ENCODE results near the gene LIMCH1.
"Not testable (repeated sequence)": the region's sequence is repeated elsewhere in the genome, so short reads cannot be mapped to it uniquely, and the experiment has no call there.

LIMCH1 gene

DNA sequence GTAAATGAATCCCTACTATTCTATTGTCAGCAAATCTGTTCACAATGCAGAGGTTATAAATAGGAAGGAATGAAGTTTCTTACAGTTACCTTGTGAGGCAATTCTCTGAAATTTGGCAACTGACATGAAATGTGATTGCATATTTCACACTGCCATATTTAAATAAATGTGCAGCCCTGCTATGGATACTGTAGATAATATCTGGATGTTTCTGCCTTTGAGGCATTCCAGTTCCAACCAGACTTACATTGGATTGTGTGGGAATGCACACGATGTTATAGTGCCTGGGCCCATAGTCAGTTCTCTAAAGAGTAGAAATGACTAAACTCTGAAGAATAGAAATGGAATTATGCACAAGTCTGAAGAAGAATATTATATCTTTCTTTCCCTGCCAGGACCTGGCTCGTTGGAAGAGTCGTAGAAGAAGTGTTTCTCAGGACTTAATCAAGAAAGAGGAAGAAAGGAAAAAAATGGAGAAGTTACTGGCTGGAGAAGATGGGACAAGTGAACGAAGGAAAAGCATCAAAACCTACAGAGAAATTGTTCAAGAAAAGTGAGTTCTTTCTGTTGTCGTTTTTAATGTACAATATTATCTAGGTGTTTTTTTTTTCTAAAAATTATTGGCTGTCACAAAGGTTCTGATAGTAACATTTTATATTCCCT, 107.9 kb downstream of the LIMCH1 start:
- DNase-seq = no peak

DNA sequence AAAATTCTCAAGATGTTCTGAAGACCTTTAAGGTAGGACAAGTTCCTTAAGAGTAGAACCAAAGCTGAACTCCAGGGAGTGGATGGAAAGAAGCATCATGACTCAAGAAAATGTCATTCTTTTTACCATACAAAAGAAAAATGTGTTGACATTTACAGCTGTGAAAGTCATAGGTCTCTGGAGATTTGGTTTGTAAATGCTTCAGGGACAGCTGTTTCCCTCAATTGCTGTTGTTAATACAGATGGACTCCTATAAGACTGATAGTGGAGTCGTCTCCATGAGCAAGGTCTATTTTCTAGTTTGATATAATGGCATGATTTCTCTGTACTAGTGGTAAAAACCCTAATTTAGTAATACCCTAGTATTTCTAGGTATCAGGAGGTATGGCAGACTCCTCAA, 108.9 kb downstream of the LIMCH1 start:
- no peak for DNase-seq

DNA sequence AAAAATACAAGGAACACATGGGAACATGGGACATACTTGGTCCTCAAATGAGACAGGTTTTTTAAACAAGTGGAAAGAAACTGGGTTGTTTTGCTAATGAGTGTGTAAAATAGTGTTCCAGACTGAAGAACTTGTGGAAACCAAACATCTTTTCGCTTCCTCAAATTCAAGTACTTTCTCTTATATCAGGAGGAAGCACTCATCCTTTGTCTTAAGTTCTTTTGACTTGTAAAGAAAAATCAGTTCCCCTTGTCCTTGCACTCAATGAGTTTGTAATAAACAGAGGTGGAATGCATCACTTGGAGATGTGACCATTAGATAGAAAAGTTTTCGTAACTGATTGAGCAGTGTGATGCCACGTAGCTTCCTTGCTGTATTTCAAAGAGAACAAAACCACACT, 109.4 kb downstream of the LIMCH1 start:
- no peak for DNase-seq

DNA sequence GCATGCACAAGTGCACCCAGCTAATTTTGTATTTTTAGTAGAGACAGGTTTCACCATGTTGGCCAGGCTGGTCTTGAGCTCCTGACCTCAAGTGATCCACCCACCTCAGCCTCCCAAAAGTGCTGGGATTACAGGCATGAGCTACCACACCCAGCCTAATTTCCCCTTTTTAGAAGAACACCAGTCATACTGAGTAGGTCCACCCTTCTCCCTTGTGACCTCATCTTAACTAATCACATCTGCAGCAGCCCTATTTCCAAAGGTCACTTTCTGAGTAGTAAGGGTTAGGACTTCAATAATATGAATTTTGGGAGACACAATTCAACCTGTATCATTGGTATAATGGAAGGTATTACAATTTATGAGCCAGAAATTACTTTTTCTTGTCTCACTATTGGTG, 113.2 kb downstream of the LIMCH1 start:
- DNase-seq = not testable (repeated sequence)

DNA sequence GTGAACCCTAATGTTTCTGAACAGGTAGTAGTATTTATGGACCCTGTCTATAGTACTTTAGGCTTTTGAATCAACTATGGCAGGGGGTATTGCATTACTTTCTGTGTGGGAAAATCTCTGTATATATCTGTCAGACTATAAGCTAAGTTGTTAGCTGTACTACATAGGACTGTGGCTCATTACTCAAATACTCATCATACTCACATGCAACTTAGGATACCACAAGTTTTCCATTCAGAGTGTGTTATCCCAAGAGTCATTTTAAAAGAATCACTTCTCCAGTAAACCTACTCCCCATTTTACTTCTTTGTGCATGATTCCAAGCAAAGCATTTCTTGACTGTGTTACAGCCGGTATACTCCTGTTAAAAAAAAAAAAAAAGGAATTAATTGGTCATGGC, 115.0 kb downstream of the LIMCH1 start:
- no peak for DNase-seq

DNA sequence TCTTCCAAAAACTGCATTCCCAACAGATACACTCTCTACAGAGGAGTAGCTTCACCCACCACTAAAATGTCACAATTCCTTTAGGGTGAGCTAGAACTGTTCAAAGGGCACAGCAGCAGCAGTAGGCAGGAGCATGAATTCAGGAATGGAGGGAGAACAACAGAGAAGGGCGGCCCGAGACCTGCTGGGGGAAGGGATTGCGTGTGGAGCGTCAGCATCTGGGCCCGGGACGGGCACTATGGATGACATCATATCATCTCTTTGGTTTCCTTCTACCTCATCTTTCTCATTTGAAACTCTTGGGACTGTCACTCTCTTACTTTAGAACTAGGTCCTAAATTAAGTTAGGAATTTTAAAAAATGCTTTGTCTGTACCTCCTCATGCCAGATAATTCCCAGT, 115.6 kb downstream of the LIMCH1 start:
- no peak for DNase-seq

DNA sequence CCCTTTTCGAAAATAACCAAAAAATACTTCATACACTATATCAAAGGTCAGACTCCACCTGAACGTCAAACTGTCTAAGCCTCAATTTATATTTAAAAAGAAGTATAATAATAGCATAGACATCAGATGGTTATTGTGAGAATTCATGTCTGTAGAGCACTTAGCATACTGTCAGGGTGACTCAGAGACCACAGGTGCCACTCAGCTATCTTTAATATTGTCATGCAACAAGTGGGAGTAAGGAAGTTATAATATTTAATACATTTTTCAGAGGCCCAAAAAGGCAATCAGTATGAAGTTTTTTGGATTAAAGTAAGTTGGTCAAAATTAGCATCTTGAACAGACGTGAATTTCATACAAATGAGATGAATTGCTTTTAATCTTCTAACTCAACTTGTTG, 117.2 kb downstream of the LIMCH1 start:
- no peak for DNase-seq

DNA sequence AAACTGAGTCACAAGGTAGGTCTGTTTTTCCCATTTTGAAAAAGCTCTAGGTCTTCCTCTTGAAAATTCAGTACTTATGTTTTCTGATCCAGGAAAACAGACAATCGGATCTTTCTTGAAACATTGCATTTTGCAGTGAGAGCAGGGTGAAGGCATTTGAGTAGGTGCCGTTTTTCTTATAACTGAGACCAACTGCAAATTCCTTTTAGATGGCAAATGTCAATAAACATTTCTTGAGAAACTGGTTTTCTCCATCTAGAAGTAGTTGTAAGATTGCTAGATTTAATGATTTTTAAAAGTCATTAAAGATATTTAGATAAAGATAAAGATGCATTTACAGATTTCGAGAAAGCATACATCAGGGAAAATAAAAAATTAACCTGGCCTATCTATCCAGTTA, 118.1 kb downstream of the LIMCH1 start:
- no peak for DNase-seq

DNA sequence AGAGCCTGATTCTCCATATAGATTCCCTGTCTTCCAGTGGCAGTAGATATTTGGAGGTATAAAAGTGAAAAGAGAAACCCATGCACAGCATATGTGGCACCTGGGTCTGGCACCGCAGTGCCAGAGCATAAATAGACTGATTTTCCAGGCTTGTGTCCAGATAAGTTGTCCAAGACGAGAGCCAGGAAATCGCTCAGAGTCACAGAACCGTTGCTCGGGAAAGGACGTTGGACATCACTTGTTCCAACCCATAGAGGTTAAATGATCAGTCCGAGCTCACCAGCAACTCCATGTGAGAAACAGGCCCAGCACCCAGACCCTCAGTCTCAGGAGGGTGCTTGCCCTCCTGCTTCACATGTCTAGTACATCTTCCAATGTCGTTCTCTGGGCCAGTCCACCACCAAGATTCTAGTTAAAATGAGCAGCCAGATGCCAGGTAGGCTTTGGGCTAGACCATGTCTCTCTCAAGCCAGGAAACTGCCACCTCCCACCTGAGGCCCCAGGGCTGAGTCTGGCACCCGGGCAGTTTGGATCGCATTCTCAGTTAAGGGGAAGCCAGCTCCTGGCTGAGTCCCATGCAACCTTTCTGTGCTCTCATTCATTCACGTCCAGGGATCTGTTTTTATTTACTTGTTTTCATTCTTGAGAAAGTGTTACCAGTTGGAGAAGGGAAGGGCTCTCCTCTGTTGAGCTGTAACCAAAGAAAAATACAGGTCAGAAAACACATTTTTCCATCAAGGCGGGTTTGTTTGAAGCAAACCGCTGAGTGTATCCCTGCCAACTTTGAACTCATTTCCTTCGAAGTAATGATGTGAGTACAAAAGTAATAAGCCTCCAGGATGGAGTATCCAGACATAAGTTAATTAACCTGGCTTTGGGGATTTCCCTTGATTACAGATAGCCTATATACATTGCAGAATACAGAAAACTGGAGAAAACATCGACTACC, 118.9 kb downstream of the LIMCH1 start:
- no peak for DNase-seq

DNA sequence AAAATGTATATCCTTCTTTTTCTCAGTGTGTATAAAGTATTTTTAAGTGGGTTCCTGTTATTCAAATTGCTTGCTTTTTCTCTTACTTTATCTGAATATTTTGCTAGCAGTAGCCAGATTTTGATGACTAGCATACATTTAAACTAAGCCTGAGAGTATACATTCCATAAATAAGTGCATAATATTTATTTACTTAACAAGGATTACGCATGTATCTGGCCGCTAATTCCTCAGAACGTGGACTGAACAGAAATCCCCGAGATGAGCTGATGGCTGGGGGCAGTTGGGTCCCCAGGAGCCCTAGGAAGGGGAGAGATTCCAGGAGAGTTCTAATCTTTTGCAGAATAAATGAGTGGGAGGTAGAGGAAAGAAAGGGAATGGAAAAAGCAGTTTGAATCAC, 119.6 kb downstream of the LIMCH1 start:
- no peak for DNase-seq

- DNase-seq = no peak
Measured at GRCh38 chr4:41658163-41658562, 120.2 kb downstream of the LIMCH1 start.

DNA sequence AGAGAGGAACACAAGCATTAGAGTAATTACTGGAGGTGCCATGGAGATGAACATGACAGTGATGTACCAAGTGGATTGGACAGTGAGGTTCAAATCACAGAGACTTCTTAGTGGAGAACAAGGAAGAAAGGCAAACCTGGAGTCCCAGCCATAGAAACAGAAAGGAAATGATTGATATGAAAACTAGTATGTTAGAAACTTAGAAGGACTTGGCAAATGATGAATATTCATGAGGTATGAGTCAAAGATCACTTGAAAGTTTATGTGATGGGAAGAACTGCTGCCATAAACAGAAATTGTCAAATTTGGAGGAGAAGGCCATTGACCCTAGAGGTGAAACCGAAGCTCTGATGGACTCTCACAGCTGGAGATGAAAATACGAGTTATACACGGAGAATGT, 122.4 kb downstream of the LIMCH1 start:
- no peak for DNase-seq

- DNase-seq = peak; percentile 14 to 25
Measured at GRCh38 chr4:41661442-41662076, 123.6 kb downstream of the LIMCH1 start.

DNA sequence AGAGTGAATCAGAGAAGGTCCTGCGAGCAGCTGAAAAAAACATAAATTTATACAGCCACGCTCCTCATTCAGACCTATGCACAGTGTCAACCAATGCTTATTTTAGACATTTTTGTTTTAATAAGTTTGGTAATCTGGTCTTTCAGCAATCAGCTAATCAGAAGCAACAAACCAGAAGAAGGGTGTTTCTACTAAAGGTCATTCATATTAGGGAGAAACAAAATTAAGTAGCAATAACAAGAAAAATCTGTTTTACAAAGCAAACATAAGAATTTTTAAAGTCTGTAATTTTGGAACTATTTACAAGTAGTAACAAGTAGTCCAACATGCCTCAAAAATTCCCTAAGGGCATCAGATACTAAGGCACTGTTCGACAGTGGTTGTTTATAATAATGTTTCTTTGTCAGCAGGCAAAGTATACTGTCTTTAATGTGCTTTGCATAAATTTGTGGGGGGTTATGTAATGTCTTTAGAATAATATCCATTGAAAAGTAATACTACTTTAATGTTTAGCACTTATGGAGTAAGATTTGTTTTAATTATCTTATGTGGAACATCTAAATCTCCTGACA, 127.8 kb downstream of the LIMCH1 start:
- no peak for DNase-seq

DNA sequence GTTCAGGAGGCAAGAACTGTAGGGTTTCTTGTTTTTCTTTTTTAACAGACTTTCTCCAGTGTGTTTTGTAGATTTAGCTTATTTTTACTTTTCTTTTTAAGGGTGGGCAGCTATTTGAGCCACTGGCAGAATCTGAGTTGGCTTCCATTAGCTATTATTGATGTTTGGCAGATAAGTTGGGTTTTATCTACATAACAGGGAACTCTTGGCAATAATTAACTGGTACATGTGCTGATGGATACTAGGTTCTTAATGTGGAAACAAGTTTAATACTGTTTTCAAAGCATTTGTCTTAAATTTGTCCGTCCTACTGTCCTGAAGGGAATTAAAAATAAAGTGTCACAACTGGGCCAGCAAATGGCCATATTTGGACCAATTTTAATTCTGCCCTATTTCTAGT, 130.1 kb downstream of the LIMCH1 start:
- no peak for DNase-seq

DNA sequence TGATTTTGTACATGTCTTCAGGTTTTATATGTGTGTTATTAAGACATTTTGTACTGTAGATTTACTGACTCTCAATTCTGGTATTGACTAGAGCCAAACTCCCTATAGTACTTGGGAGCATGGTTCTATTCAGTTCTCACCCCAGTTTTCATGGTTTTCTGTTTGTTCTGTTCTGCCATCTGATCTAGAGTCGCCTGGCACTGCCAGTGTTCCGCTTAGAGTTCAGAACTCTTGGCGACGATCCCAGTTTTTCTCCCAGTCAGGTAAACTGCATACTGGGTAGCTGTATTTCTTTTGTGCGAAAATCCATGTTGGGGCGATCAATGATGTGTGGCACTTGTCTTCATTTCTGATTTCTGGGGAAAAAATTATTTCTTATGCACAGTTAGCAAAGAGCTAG, 132.6 kb downstream of the LIMCH1 start:
- no peak for DNase-seq

DNA sequence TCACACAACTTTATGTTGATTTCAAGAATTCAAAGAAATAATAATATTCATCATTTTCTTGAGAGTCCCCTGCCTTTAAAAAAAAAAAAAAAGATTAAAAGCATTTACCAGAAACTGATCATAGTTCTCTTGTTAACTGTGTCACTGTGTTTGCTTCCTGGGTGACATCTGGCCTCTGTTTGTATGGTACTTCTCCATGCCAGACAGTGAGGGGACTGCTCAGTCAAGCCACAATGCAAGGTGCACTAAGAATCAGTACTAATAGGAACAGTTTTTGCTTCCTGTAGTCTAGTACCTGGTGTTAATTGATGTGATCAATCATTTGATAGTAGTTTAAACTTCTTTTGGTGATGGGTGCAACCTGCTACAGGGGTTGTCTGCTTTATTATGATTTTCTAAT, 133.0 kb downstream of the LIMCH1 start:
- no peak for DNase-seq

GRCh38 chr4:41678086-41678816, 140.3 kb downstream of the LIMCH1 start:
- no peak for DNase-seq

DNA sequence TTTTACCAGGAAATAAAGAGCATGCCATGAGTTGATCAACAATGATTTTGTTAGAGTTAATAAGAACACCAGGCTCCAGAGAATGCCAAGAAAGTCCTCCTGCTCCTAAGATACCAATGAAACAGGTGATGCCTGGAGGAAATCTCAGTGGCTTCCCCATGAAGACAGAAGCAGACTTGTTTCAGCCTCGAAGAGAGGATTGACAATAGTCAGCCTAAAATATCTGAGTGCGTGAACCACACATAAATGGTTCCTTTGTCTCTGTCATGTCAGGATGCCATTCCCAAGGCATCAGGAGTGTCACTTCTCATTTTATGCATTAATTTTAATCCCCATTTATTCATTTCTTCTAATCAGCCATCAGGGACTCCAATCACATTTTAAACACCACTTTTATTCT, 141.0 kb downstream of the LIMCH1 start:
- no peak for DNase-seq

GRCh38 chr4:41679991-41680390, 142.0 kb downstream of the LIMCH1 start:
- DNase-seq = no peak

GRCh38 chr4:41681054-41681453, 143.1 kb downstream of the LIMCH1 start:
- DNase-seq = no peak

DNA sequence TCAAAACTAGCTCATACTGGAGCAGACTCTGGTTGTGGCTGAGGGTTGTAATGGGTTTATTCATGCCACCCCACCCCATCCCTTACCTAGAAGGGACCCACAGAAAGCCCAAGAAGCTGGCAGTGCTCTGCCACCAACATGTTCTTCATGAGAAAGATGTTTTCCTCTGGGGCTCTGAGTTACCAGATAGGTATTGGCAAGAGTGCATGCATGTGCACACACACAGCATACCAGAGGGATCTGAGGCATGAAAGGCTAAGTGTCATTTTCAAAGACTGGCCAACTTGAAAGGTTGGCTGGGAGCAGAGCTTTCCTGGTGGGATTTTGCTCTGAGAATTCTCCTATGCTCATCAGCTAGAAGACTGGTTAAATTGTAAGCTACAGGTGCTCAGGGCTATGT, 145.4 kb downstream of the LIMCH1 start:
- no peak for DNase-seq

- DNase-seq = no peak
Measured at GRCh38 chr4:41686893-41687292, 148.9 kb downstream of the LIMCH1 start.

Data from CD4-positive, alpha-beta T cell treated with Interferon alpha-2 for 1 hour (primary cell).